K562 (cell line): Measurements from ENCODE around the gene MRPL16. TPM values are rescaled to one million over a fixed set of nuclear protein-coding genes. Genes with fewer than 3 reads are reported as not detected.

Experiments
- ATAC-seq: fragments of 200-7000 bp; cut with Tn5 transposase; 3 replicates; pipeline ENCODE4 v1.9.1; 2020; ENCODE audit warnings: moderate library complexity
- BruUV-seq: library from RNA; stranded (reverse); fragments of 400-500 nt; replicated peaks from 2 replicates; lab custom pipeline; 2021; lab: Mats Ljungman, UMichigan
- CTCF ChIA-PET: fragments of 300-600 bp; formaldehyde crosslinking; extraction: SDS; loops from one replicate; lab custom pipeline; 2021; ENCODE audit warnings: low intra/inter-chr PET ratio; lab: Yijun Ruan, JAX
- POLR2A ChIA-PET: fragments of 300-600, 350-650 bp; sonication (Branson Sonifier 250); formaldehyde crosslinking; extraction: SDS; loops from one replicate; lab custom pipeline; 2021; ENCODE audit warnings: antibody characterized with exemption, inconsistent platforms; lab: Yijun Ruan, JAX
- DNase-seq, 4 experiments: peaks; one replicate each; pipeline versions ENCODE4 v3.0.0 to v3.0.0-alpha.2; 2011 to 2018; ENCODE audit warnings: low spot score in 3 of 4, mixed read lengths in 3 of 4; ENCODE audit errors: extremely low read depth in 1 of 4
- FAIRE-seq: peaks from 2 replicates; lab custom pipeline; 2011; peaks lifted over from hg19 to GRCh38; lab: Jason Lieb, UNC
- H2AFZ ChIP-seq: 2 replicates; pipeline ENCODE4 v1.6.0; 2011; ENCODE audit warnings: low read depth, low read length, control low read depth, inconsistent platforms
- H3K27ac ChIP-seq: fragments of 200-600 bp; 3 replicates; pipeline ENCODE4 v1.8.0; 2011; ENCODE audit warnings: low read depth, mild to moderate bottlenecking, control low read depth, inconsistent platforms, low read length, moderate library complexity, mixed read lengths; ENCODE audit errors: extremely low read depth
- H3K27me3 ChIP-seq, 2 experiments: fragments of 300-600 bp in 1 of 2; 2 replicates in 1 of 2; 3 replicates in 1 of 2; pipeline versions ENCODE4 v1.6.0 to v1.8.0; 2011; ENCODE audit warnings: inconsistent platforms in 2 of 2, low read length in 2 of 2, mild to moderate bottlenecking in 1 of 2, mixed read lengths in 1 of 2, moderate library complexity in 1 of 2; ENCODE audit not compliant: control insufficient read depth in 2 of 2, insufficient read depth in 2 of 2
- H3K36me3 ChIP-seq: fragments of 300-600 bp; 3 replicates; pipeline ENCODE4 v1.8.0; 2011; ENCODE audit warnings: mild to moderate bottlenecking, low read length, inconsistent platforms; ENCODE audit not compliant: control insufficient read depth, insufficient read depth
- H3K4me1 ChIP-seq, 2 experiments: fragments of 200-600 bp in 1 of 2; replicated peaks in 1 of 2; 2 replicates in 1 of 2; 3 replicates in 1 of 2; pipeline versions ENCODE4 v1.5.1 to v1.8.0; 2011; ENCODE audit warnings: inconsistent platforms in 2 of 2, low read length in 2 of 2, mild to moderate bottlenecking in 1 of 2, mixed read lengths in 1 of 2, moderate library complexity in 1 of 2; ENCODE audit not compliant: control insufficient read depth in 2 of 2, insufficient read depth in 2 of 2
- H3K4me2 ChIP-seq: 2 replicates; pipeline ENCODE4 v1.6.1; 2011; ENCODE audit warnings: low read length, control low read depth, inconsistent platforms, mixed read lengths; ENCODE audit not compliant: insufficient read depth
- H3K4me3 ChIP-seq: fragments of 200-600 bp; sonication (generic), shearing (Covaris generic); 2 replicates; pipeline ENCODE4 v1.5.1; 2016; ENCODE audit warnings: control low read depth, inconsistent platforms
- H3K79me2 ChIP-seq: fragments of 200-600 bp; 3 replicates; pipeline ENCODE4 v1.8.0; 2011; ENCODE audit warnings: low read length, inconsistent platforms; ENCODE audit not compliant: control insufficient read depth, insufficient read depth
- H3K9ac ChIP-seq, 2 experiments: 2 replicates each; pipeline versions ENCODE4 v1.6.0 to v1.6.1; 2011; ENCODE audit warnings: low read depth in 2 of 2, low read length in 2 of 2, control low read depth in 1 of 2, inconsistent platforms in 1 of 2, mild to moderate bottlenecking in 1 of 2, mixed read lengths in 1 of 2; ENCODE audit not compliant: insufficient read depth in 1 of 2
- H3K9me1 ChIP-seq: one replicate; pipeline ENCODE4 v1.6.0; 2011; ENCODE audit warnings: inconsistent platforms, mild to moderate bottlenecking, low read length, moderate library complexity; ENCODE audit not compliant: control insufficient read depth, insufficient read depth
- H3K9me3 ChIP-seq: replicated peaks from 2 replicates; pipeline ENCODE4 v1.5.1; 2011; ENCODE audit warnings: low read depth, low read length, inconsistent platforms; ENCODE audit not compliant: control insufficient read depth, insufficient read depth
- H4K20me1 ChIP-seq: replicated peaks from 2 replicates; pipeline ENCODE4 v1.6.1; 2011; ENCODE audit warnings: low read length, inconsistent platforms, mixed read lengths; ENCODE audit not compliant: control insufficient read depth, insufficient read depth
- CREB3 ChIP-seq: fragments of 450-650 bp; conservative IDR thresholded peaks from 2 replicates; pipeline ENCODE4 v1.6.1; 2016; ENCODE audit warnings: missing genetic modification characterization, low read depth, mild to moderate bottlenecking, missing compliant biosample characterization, moderate library complexity
- DMBX1 ChIP-seq: fragments of 250-450 bp; sonication (Bioruptor Pico); IDR thresholded peaks from 2 replicates; pipeline ENCODE4 v1.8.0; 2022; ENCODE audit warnings: inconsistent platforms, mild to moderate bottlenecking, moderate library complexity, borderline replicate concordance
- E2F5 ChIP-seq: sonication (generic); formaldehyde crosslinking; IDR thresholded peaks from 2 replicates; pipeline ENCODE4 v1.8.0; 2022; ENCODE audit warnings: mild to moderate bottlenecking, missing genetic modification reagents
- EGR1 ChIP-seq: fragments of 450-650 bp; conservative IDR thresholded peaks from 2 replicates; pipeline ENCODE4 v1.6.1; 2017; ENCODE audit warnings: mild to moderate bottlenecking
- FIP1L1 ChIP-seq: fragments of 200-400 bp; formaldehyde crosslinking; IDR thresholded peaks from 2 replicates; pipeline ENCODE4 v1.6.1; 2018; ENCODE audit warnings: mild to moderate bottlenecking, low read depth, low read length; ENCODE audit not compliant: poor library complexity, severe bottlenecking
- HCFC1 ChIP-seq: IDR thresholded peaks from 2 replicates; pipeline ENCODE4 v1.6.1; 2012; ENCODE audit warnings: low read depth, low read length, improper control_type of control experiment
- HES1 ChIP-seq: fragments of 450-650 bp; IDR thresholded peaks from 2 replicates; pipeline ENCODE4 v1.6.1; 2016; ENCODE audit warnings: low read depth, mild to moderate bottlenecking, moderate library complexity
- KHSRP ChIP-seq: fragments of 450-650 bp; IDR thresholded peaks from 2 replicates; pipeline ENCODE4 v1.6.1; 2017
- MECOM ChIP-seq: fragments of 250-450 bp; sonication (Bioruptor Pico); IDR thresholded peaks from 2 replicates; pipeline ENCODE4 v1.8.0; 2022; ENCODE audit warnings: inconsistent platforms
- MITF ChIP-seq: IDR thresholded peaks from 2 replicates; pipeline ENCODE4 v1.6.1; 2014; ENCODE audit warnings: antibody characterized with exemption
- PCBP2 ChIP-seq: fragments of 200-400 bp; formaldehyde crosslinking; IDR thresholded peaks from 2 replicates; pipeline ENCODE4 v1.6.1; 2018; ENCODE audit warnings: low read length, low read depth, mild to moderate bottlenecking, moderate library complexity; ENCODE audit not compliant: poor library complexity, severe bottlenecking
- PHF21A ChIP-seq: fragments of 450-650 bp; IDR thresholded peaks from 2 replicates; pipeline ENCODE4 v1.6.1; 2017; ENCODE audit warnings: low read depth, borderline replicate concordance
- SRSF3 ChIP-seq: fragments of 200-400 bp; formaldehyde crosslinking; IDR thresholded peaks from 2 replicates; pipeline ENCODE4 v1.6.1; 2016; ENCODE audit warnings: mild to moderate bottlenecking, low read length, moderate library complexity; ENCODE audit not compliant: insufficient read depth
- THAP7 ChIP-seq: fragments of 250-450 bp; sonication (Bioruptor Pico); IDR thresholded peaks from 2 replicates; pipeline ENCODE4 v1.5.0; 2021
- YY1 ChIP-seq, 3 experiments: IDR thresholded peaks; 2 replicates each; pipeline ENCODE4 v1.6.1; 2011; ENCODE audit warnings: low read length in 2 of 3, mild to moderate bottlenecking in 2 of 3, moderate library complexity in 2 of 3, borderline replicate concordance in 1 of 3, control low read depth in 1 of 3, low read depth in 1 of 3; ENCODE audit not compliant: insufficient read depth in 3 of 3, insufficient replicate concordance in 2 of 3, control insufficient read depth in 1 of 3, insufficient read length in 1 of 3; ENCODE audit errors: extremely low read depth in 1 of 3
- ZNF253 ChIP-seq: fragments of 250-450 bp; sonication (Bioruptor Pico); conservative IDR thresholded peaks from 2 replicates; pipeline ENCODE4 v1.6.1; 2021; ENCODE audit warnings: mild to moderate bottlenecking
- ZNF583 ChIP-seq: fragments of 250-450 bp; sonication (Bioruptor Pico); IDR thresholded peaks from 2 replicates; pipeline ENCODE4 v1.4.0; 2020
- ZNF830 ChIP-seq: fragments of 250-450 bp; sonication (Bioruptor Pico); IDR thresholded peaks from 2 replicates; pipeline ENCODE4 v1.5.0; 2021; ENCODE audit warnings: mild to moderate bottlenecking
- WGBS: fragments of 100-300 bp; shearing (Covaris generic); methylation state at CpG from one replicate; pipeline ENCODE4 v1.1.6; 2016; ENCODE audit warnings: low coverage, mixed read lengths; ENCODE audit not compliant: insufficient coverage; ENCODE audit errors: missing lambda C conversion rate; 5-methylcytosine and 5-hydroxymethylcytosine counted together
- in situ Hi-C: fragments of 300-500 bp; cut with MboI; formaldehyde crosslinking; loops from 4 replicates; pipeline ENCODE4 v1.15.0; 2018; ENCODE audit warnings: inconsistent platforms, mixed read lengths
- intact Hi-C: fragments of 100-400 bp; cut with micrococcal nuclease; formaldehyde crosslinking; loops from 2 replicates; pipeline ENCODE4 v1.14.2; 2022
- polyA plus RNA-seq, 8 experiments: library from polyadenylated mRNA; depleted of rRNA in 4 of 8; stranded (reverse) in 5 of 8; unstranded in 3 of 8; fragments of >200 nt; fragmentation: Nextera tagmentation in 2 of 8; fragmentation: Illumina TruSeq in 1 of 8; extraction: Ambion mirVana in 2 of 8; extraction: Trizol in 1 of 8; gene quantifications; 2 replicates each; pipeline versions ENCODE4 v1.2.1 to v1.2.3, GENCODE V29; 2011 to 2014; ENCODE audit warnings: inconsistent platforms in 1 of 8, missing spikeins in 1 of 8
- total RNA-seq, 7 experiments: library from RNA; depleted of rRNA in 6 of 7; stranded (reverse); fragments of >200 nt in 6 of 7; fragmentation: Illumina TruSeq in 2 of 7; extraction: Trizol in 2 of 7; gene quantifications; 2 replicates each; pipeline versions ENCODE4 v1.2.1 to v1.2.3, GENCODE V29; 2011 to 2021; ENCODE audit warnings: low replicate concordance in 1 of 7

Gene MRPL16
- total and polyA plus RNA-seq, 9 of the 15 experiments (the other 6 are each of a cell fraction or from before 2014, with no cell fraction given), result 63.3 to 209 (median 157) TPM

- TF ChIP-seq E2F5 (no peak), CREB3 (no peak), PHF21A (no peak), FIP1L1 (no peak), EGR1 (no peak), PCBP2 (no peak), YY1 (IDR thresholded peaks at IDR 0.05; ENCODE audit: borderline replicate concordance in 1 of 3, control insufficient read depth in 1 of 3, extremely low read depth in 1 of 3, insufficient read depth in 3 of 3, insufficient read length in 1 of 3, insufficient replicate concordance in 2 of 3, low read depth in 1 of 3, low read length in 2 of 3) (no peak), KHSRP (no peak)
These were observed 28.5 kb downstream of the MRPL16 start (continued) for GRCh38 chr11:59782080-59782479.

- ChIA-PET POLR2A (no interaction called here), CTCF (no interaction called here)
- FAIRE-seq (no peak), DNase-seq (no peak), ATAC-seq (no peak)
- no peak overlapping the region for H3K9ac ChIP-seq
- BruUV-seq, result no TSS peak
- peaks cover 4% of the 10 kb centered on the region; the same call in 1 of the 2 replicates for H4K20me1 ChIP-seq
- WGBS, result 8% methylated on average over 1 of the region's 1 CpG
- H3K9me3 ChIP-seq, result no peaks in the 10 kb centered on the region
- no peaks in the 10 kb centered on the region for H3K27me3 ChIP-seq
- no peak overlapping the region for H3K27ac ChIP-seq
- H3K79me2 ChIP-seq, result 0 out of 3 replicates have a peak, but pooled peaks cover 3% of the 10 kb centered on the region
- intact Hi-C loops (no loop called here), in situ Hi-C loops (no loop called here)
- no peaks in the 10 kb centered on the region for H3K9me1 ChIP-seq
- no peak overlapping the region for H2AFZ ChIP-seq
- H3K4me3 ChIP-seq, result no peak overlapping the region
- no peak overlapping the region for H3K4me2 ChIP-seq
- no peaks in the 10 kb centered on the region for H3K4me1 ChIP-seq
- H3K36me3 ChIP-seq, result peaks cover 65% of the 10 kb centered on the region
- no peak for TF ChIP-seq THAP7 (CRISPR knock-in tag)
- TF ChIP-seq MECOM (CRISPR knock-in tag), result no peak
- TF ChIP-seq SRSF3, result no peak
- TF ChIP-seq KHSRP, result no peak
- TF ChIP-seq ZNF830 (CRISPR knock-in tag), result no peak
- TF ChIP-seq ZNF253 (CRISPR knock-in tag), result no peak
- TF ChIP-seq MITF, result no peak
- no peak for TF ChIP-seq DMBX1
- TF ChIP-seq HES1, result no peak
- TF ChIP-seq HCFC1, result no peak
- TF ChIP-seq ZNF583, result no peak
These were observed 31.1 kb downstream of the MRPL16 start for GRCh38 chr11:59779487-59779886.
